Posterior vena cava (tissue), 2 donors: Measurements from ENCODE around the gene UBE2D4. TPM values are rescaled to one million over a fixed set of nuclear protein-coding genes. Genes with fewer than 3 reads are reported as not detected.
"Not testable (repeated sequence)": the region's sequence is repeated elsewhere in the genome, so short reads cannot be mapped to it uniquely, and the experiment has no call there.

Experiments used
- DNase-seq: peaks from one replicate; pipeline ENCODE4 v3.0.0-alpha.2; 2020; ENCODE audit warnings: low spot score
- intact Hi-C, 2 donors: fragments of 100-400 bp; cut with DNase I; formaldehyde crosslinking; loops; one replicate each; pipeline versions ENCODE4 v1.14.1 to v1.14.2; 2022 to 2023
- total RNA-seq, 2 donors: library from RNA; stranded (reverse); fragmentation: NEBNext Ultra II Directional; extraction: Animal tissue kit (Norgen Biotek cat#: 25700); gene quantifications; one replicate each; pipeline ENCODE4 v1.2.1, GENCODE V29; 2021
- donor health status: DM: yes; HTN: yes; CAD: no.
- donor health status: DM: yes; HTN: yes; CAD: no.

UBE2D4 gene
- total RNA-seq, 2 donors from 2014 or later = 23.7 to 33.0 TPM

- intact Hi-C loops = no loop called here
- DNase-seq = no peak
These were observed 26.8 kb downstream of the UBE2D4 start for GRCh38 chr7:43953071-43953470.

DNA sequence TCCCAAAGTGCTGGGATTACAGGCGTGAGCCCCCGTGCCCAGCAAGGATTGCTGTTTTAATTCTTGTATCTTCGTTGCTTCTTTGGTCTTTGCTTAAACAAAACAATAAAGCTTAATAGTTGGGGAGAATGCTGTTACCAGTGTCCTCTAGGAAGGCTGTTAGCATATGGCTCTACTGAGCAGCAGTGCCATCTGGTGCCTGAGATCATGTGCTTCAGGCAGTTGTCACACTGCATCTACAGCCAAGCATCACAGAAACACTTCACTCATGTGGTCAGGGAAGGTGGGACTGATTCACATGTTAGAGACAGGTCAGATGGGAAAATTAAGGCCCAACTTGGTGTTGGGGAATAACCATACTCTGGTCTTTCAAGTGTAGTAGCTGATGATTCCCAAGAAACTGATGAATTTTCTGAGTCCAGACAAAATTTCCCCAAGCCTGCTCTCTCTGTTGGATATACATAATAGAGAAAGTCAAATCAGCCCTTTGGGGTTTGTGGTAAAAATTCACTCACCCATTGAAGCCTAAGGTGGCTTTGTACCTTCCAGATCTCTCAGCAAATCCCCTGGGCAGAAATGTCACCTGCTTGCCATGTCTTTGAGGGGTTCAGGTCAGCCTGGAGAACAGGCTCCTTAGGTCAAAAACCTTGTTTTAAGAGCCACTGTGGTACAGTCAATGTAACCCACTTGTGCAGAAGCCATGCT lies 28.4 kb downstream of the UBE2D4 start:
- intact Hi-C loops = no loop called here
- DNase-seq = no peak

GRCh38 chr7:43956027-43956426 lies 29.8 kb downstream of the UBE2D4 start:
- intact Hi-C loops = no loop called here

DNA sequence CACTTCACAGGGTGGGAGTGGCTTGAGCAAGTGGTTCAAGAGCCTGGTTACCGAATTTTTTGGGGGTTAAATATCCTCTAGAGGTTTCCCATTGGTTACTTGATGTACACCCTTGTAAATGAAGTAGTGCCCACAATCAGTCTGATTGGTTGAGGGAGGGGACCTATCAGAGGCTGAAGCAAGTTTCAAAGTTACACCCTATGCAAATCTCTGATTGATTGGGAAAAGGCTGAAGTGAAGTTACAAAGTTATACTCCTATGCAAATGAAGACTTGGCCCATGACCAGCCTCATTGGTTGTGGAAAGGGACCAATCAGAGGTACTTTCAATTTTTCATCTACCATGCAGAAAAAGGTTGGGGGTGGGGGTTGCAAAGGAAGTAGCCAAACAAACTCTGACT lies 34.7 kb downstream of the UBE2D4 start:
- intact Hi-C loops = no loop called here
- no peak for DNase-seq

More at GRCh38 chr7:43956027-43956426, 29.8 kb downstream of the UBE2D4 start:
- DNase-seq = no peak

DNA sequence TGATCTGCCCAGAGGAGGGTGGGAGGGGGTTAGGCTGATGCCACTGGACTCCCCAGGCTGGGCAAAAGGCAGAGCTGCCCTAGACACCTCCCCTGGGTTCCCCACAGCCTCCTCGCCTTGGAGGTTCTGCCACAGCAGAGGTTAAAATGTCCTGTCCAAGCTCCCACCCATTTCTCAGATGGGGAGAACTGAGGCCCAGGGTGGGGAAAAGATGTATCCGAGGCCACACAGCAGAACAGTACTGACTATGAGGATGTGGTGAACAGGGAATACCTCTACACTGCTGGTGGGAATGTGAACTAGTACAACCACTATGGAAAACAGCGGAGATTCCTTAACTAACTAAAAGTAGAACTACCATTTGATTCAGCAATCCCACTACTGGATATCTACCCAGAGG lies 40.2 kb downstream of the UBE2D4 start:
- intact Hi-C loops, DNase-seq: not testable (repeated sequence)

- intact Hi-C loops = not testable (repeated sequence)
- DNase-seq = peak; percentile 12
These were observed 42.2 kb downstream of the UBE2D4 start for GRCh38 chr7:43968172-43969040.

DNA sequence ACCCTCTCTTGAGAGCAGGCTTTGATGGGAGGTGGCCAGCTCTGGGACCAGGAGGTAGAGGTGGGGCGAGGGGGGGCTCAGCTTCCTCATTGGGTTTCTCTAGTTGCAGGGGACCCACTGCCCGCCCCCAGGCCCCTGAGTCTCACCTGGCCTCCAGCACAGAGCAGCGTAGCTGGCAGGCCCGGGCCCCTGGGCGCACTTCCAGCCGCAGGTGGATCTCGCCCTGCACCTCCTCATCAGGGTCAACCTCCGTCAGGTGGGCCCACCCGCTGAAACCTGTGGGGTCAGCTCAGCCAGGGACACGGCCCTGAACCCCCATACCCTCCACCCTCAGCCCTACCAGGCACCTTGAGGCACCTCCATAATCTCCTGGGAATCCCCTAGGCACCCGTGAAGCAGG lies 43.4 kb downstream of the UBE2D4 start:
- peak; percentile 40 for DNase-seq
- intact Hi-C loops = not testable (repeated sequence)

- DNase-seq = not testable (repeated sequence)
These were observed 44.5 kb downstream of the UBE2D4 start for GRCh38 chr7:43970698-43971097.

DNA sequence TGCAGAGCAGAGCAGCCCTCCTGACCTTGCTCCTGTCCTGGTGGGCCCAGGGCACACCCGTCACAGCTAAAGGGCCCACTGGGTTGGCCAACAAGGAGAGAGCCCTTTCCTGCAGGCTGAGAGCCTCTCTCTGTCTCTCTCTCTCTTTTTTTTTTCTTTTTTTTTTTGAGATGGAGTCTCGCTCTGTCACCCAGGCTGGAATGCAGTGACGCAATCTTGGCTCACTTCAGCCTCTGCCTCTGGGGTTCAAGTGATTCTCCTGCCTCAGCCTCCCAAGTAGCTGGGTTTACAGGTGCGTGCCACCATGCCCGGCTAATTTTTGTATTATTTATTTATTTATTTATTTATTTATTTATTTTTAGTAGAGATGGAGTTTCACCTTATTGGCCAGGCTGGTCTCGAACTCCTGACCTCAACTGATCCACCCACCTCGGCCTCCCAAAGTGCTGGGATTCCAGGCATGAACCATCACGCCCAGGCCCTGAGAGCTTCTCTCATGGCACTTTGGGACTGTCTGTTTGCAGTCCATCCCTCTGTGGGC lies 47.9 kb downstream of the UBE2D4 start:
- DNase-seq, intact Hi-C loops: not testable (repeated sequence)

More at GRCh38 chr7:43970698-43971097, 44.5 kb downstream of the UBE2D4 start:
- intact Hi-C loops = not testable (repeated sequence)

GRCh38 chr7:43974725-43975482 lies 48.7 kb downstream of the UBE2D4 start:
- DNase-seq = peak; percentile 76
- intact Hi-C loops = not testable (repeated sequence)

DNA sequence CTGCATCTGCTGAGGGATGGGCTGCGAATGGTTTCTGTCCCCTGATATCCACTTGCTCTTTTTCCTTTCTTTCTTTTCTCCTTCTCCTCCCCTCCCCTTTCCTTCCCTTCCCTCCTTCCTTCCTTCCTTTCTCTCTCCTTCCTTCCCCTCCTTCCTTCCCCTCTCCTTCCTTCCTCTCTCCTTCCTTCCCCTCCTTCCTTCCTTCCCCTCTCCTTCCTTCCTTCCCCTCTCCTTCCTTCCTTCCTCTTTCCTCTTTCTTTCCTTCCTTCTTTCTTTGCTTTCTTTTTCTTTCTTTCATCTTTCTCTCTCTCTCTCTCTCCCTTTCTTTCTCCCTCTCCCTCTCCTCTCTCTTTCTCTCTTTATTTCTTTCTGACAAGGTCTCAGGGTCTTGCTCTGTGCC lies 51.3 kb downstream of the UBE2D4 start:
- DNase-seq = no peak
- intact Hi-C loops = no loop called here

DNA sequence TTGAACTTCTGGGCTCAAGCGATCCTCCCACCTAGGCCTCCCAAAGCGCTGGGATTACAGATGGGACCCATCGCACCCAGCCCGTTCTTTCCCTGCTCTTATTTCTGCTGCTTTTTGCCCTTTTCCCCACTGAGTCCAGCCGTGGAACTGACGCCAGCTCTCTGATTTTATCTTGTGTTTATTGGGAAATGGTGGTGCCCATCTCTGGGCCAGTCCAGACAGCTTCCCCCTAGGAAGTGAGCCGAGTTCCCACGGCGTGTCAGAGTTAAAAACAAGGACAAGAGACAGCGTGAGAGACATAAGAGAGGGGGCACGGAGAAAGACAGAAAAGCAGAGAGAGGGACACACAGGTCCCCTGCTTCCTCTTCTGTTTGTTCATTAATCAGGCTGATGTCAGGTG lies 51.9 kb downstream of the UBE2D4 start:
- intact Hi-C loops = not testable (repeated sequence)

DNA sequence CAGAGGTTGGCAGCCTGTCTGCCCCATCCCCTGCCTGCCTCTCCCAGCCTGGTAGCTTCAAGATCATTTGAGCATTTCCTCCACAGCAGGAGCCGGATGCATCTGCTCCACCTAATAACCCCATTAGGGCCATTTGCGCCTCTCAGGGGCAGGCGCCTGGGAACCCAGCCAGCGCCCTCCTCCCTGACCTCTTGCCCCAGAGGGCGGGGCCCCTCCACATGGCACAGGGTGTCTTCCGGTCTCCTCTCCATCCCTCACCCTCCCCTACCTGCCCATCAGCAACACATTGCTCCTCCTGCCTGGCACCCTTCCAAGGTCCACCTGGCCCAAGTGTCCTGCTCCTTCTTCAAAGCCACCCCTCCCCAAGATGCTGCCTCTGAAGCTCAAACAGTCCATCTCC lies 56.6 kb downstream of the UBE2D4 start:
- DNase-seq, intact Hi-C loops: not testable (repeated sequence)

More for the DNA sequence above, 51.9 kb downstream of the UBE2D4 start:
- DNase-seq = not testable (repeated sequence)

GRCh38 chr7:43983736-43984135 lies 57.5 kb downstream of the UBE2D4 start:
- intact Hi-C loops = not testable (repeated sequence)

GRCh38 chr7:43985904-43986864 lies 59.9 kb downstream of the UBE2D4 start:
- intact Hi-C loops = not testable (repeated sequence)
- peak; percentile 86 for DNase-seq

More at GRCh38 chr7:43983736-43984135, 57.5 kb downstream of the UBE2D4 start:
- DNase-seq = not testable (repeated sequence)

GRCh38 chr7:43987476-43987875 lies 61.2 kb downstream of the UBE2D4 start:
- intact Hi-C loops = not testable (repeated sequence)
- peak; percentile 53 for DNase-seq

GRCh38 chr7:43990011-43990585 lies 63.9 kb downstream of the UBE2D4 start:
- peak; percentile 41 for DNase-seq
- intact Hi-C loops = not testable (repeated sequence)

GRCh38 chr7:43990829-43991228 lies 64.6 kb downstream of the UBE2D4 start:
- intact Hi-C loops = not testable (repeated sequence)

More at GRCh38 chr7:43990829-43991228, 64.6 kb downstream of the UBE2D4 start:
- peak; percentile 1 for DNase-seq
